HepG2 (cell line): Measurements from ENCODE around the gene ABCB8. TPM values are rescaled to one million over a fixed set of nuclear protein-coding genes. Genes with fewer than 3 reads are reported as not detected.

Source experiments
- KLF12 ChIP-seq: sonication (generic); formaldehyde crosslinking; IDR thresholded peaks from 2 replicates; pipeline ENCODE4 v1.4.0; 2020; ENCODE audit warnings: missing genetic modification reagents, borderline replicate concordance
- POLR2G ChIP-seq: fragments of 200-400 bp; formaldehyde crosslinking; IDR thresholded peaks from 2 replicates; pipeline ENCODE4 v1.6.1; 2018; ENCODE audit warnings: mild to moderate bottlenecking, low read depth, low read length, moderate library complexity
- SNAPC4 ChIP-seq: sonication (generic); formaldehyde crosslinking; IDR thresholded peaks from 2 replicates; pipeline ENCODE4 v1.4.0; 2020; ENCODE audit warnings: mild to moderate bottlenecking, missing genetic modification reagents
- YY1 ChIP-seq: IDR thresholded peaks from 2 replicates; pipeline ENCODE4 v1.6.1; 2011; ENCODE audit warnings: low read length, low read depth, moderate library complexity, mild to moderate bottlenecking; ENCODE audit not compliant: insufficient read depth, insufficient replicate concordance
- ZBTB40 ChIP-seq, 2 experiments: fragments of 450-650 bp in 1 of 2; sonication (generic) in 1 of 2; formaldehyde crosslinking in 1 of 2; IDR thresholded peaks; 2 replicates each; pipeline versions ENCODE4 v1.6.1 to v1.8.0; 2016 to 2022; ENCODE audit warnings: antibody characterized with exemption in 1 of 2, mild to moderate bottlenecking in 1 of 2, missing genetic modification reagents in 1 of 2
- ZNF44 ChIP-seq: sonication (generic); formaldehyde crosslinking; IDR thresholded peaks from 2 replicates; pipeline ENCODE4 v1.5.1; 2020; ENCODE audit warnings: mild to moderate bottlenecking, missing genetic modification reagents
- ZNF766 ChIP-seq: sonication (generic); formaldehyde crosslinking; IDR thresholded peaks from 2 replicates; pipeline ENCODE4 v1.5.0; 2020; ENCODE audit warnings: missing genetic modification reagents, borderline replicate concordance
- polyA plus RNA-seq, 8 experiments: library from polyadenylated mRNA; depleted of rRNA in 3 of 8; stranded (reverse) in 7 of 8; unstranded in 1 of 8; fragments of >200 nt; fragmentation: Illumina TruSeq in 4 of 8; extraction: Trizol in 4 of 8; gene quantifications; 2 replicates each; pipeline versions ENCODE4 v1.2.1 to v1.2.3, GENCODE V29; 2011 to 2016; ENCODE audit warnings: low read depth in 4 of 8, missing spikeins in 1 of 8, mixed read lengths in 1 of 8; ENCODE audit not compliant: insufficient read depth in 1 of 8
- total RNA-seq, 5 experiments: library from RNA; depleted of rRNA; stranded (reverse); fragments of >200 nt; fragmentation: Illumina TruSeq; extraction: Trizol; gene quantifications; 2 replicates each; pipeline ENCODE4 v1.2.3, GENCODE V29; 2016; ENCODE audit warnings: low read depth in 1 of 5

Gene ABCB8
- total and polyA plus RNA-seq, 2 of the 13 experiments (the other 11 are each of a cell fraction or from before 2014, with no cell fraction given): 6.6 to 16.7 TPM

- TF ChIP-seq ZBTB40 (IDR thresholded peaks at IDR 0.05): no peak
- no peak for TF ChIP-seq ZBTB40 (CRISPR knock-in tag; IDR thresholded peaks at IDR 0.05)
- no peak for TF ChIP-seq SNAPC4 (CRISPR knock-in tag)
- TF ChIP-seq POLR2G: no peak
- TF ChIP-seq YY1: no peak
- TF ChIP-seq ZNF766: 0 out of 2 replicates have a peak, but pooled peaks have one; percentile 71
- TF ChIP-seq KLF12 (CRISPR knock-in tag): no peak
- no peak for TF ChIP-seq ZNF44 (CRISPR knock-in tag)
Measured at GRCh38 chr7:151060416-151061212, 32.4 kb downstream of the ABCB8 start (continued).
